ENCODE measurements around the gene MLLT3.

Gene MLLT3

DNA sequence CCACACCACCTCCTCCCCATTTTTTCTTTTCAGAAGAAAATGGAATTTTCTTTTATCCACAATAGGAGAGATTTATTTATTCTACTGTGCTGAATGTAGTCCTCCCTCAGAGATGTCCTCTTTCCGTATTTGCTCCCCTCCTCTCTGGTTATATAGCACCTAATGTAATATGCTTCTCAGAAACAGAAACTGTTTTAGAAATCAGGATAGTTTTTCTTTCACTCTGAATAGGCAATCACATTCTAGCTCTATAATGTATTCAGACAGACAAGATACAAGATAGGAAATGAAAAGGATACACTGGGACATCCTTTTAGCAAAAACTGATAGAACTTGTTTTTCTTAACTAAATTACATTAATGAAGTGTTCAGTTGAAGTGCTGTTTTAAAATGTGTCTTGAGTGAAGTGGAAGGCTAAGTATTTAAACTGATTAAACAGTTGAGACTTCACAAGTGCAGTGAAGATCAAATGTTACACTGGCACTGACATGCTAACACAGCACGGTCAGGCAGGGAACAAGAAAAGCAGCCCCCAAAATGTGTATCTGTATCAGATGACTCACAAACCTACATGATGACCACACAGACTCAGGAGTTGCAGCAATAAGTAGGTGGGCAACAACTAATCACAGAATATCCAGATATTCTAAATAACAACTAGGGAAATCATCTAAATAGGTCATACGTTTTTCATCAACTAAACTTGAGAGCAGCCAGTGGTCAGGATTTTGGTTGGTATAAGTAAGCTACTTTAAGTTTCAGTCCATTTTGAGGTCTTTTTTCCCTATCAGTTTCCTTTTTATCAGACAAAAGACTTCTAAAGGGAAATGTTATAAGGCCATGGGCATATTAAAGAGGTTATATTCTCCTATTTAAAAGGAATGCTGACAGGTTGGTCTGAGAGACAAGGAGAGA is 260.4 kb downstream of the MLLT3 start:
- Histone ChIP-seq H3K9ac (no peak overlapping the region), H3K79me2 (ENCODE audit: insufficient read depth, low read depth) (no peaks in the 10 kb centered on the region), H3K4me1 (ENCODE audit: low read depth, poor library complexity, severe bottlenecking) (no peaks in the 10 kb centered on the region), H3K4me2 (no peak overlapping the region), H3K27ac (no peak overlapping the region), H3K27me3 (ENCODE audit: insufficient read depth, low read depth) (no peaks in the 10 kb centered on the region), H2AFZ (ENCODE audit: low read depth) (no peak overlapping the region), H4K20me1 (ENCODE audit: insufficient read depth) (no peaks in the 10 kb centered on the region), H3K4me3 (IDR thresholded peaks at IDR 0.05; ENCODE audit: insufficient read depth, low read depth, low read length) (no peak overlapping the region), H3K36me3 (ENCODE audit: insufficient read depth) (no peaks in the 10 kb centered on the region)
- TF ChIP-seq, protein P1, sequence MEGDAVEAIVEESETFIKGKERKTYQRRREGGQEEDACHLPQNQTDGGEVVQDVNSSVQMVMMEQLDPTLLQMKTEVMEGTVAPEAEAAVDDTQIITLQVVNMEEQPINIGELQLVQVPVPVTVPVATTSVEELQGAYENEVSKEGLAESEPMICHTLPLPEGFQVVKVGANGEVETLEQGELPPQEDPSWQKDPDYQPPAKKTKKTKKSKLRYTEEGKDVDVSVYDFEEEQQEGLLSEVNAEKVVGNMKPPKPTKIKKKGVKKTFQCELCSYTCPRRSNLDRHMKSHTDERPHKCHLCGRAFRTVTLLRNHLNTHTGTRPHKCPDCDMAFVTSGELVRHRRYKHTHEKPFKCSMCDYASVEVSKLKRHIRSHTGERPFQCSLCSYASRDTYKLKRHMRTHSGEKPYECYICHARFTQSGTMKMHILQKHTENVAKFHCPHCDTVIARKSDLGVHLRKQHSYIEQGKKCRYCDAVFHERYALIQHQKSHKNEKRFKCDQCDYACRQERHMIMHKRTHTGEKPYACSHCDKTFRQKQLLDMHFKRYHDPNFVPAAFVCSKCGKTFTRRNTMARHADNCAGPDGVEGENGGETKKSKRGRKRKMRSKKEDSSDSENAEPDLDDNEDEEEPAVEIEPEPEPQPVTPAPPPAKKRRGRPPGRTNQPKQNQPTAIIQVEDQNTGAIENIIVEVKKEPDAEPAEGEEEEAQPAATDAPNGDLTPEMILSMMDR (conservative IDR thresholded peaks at IDR 0.05; ENCODE audit: low read depth, low read length): no peak

DNA sequence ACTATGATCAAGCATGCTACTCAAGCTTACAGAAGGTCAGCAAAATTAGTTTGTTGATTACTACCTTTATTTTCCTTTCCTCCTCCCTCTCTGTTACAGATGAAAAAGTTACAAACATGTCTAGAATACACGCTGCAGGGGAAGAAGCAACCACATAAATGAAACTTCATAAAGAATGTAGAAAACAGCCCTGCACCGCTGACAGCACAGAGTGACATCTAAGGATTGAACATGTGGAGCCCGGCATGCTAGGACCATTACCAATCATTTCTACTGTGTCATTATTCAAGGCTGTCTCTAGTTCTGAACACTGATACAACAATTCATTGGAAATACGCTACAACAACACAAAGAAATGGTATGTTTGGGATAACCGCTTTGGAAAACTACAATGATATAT is 261.1 kb downstream of the MLLT3 start:
- no peak overlapping the region for H3K27ac ChIP-seq
- H3K4me3 ChIP-seq (IDR thresholded peaks at IDR 0.05; ENCODE audit: insufficient read depth, low read depth, low read length): no peak overlapping the region
- H3K9ac ChIP-seq: no peak overlapping the region
- no peaks in the 10 kb centered on the region for H4K20me1 ChIP-seq (ENCODE audit: insufficient read depth)
- no peaks in the 10 kb centered on the region for H3K36me3 ChIP-seq (ENCODE audit: insufficient read depth)
- H3K79me2 ChIP-seq (ENCODE audit: insufficient read depth, low read depth): no peaks in the 10 kb centered on the region
- no peak overlapping the region for H2AFZ ChIP-seq (ENCODE audit: low read depth)
- no peaks in the 10 kb centered on the region for H3K4me1 ChIP-seq (ENCODE audit: low read depth, poor library complexity, severe bottlenecking)
- H3K27me3 ChIP-seq (ENCODE audit: insufficient read depth, low read depth): no peaks in the 10 kb centered on the region
- no peak overlapping the region for H3K4me2 ChIP-seq
- TF ChIP-seq, protein P1 (conservative IDR thresholded peaks at IDR 0.05; ENCODE audit: low read depth, low read length): no peak

DNA sequence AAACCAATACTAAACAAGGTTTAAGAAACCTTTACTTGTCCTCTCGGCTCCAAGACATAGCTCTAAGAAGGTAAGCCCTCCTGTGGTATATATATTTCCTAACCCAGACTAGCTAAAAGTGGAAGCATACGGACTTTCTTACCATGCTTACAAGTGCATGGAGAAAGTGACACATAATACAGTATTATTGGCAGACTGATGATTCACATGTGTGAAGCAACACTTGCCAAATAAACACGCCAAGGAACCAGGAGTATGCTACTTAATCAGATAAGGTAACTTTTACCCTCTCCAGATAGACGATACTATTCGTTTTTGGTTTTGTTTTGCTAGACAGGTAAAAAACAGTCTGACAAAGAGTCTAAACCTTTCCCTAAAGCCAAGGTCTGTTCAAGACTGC is 264.1 kb downstream of the MLLT3 start:
- no peak overlapping the region for H3K27ac ChIP-seq

DNA sequence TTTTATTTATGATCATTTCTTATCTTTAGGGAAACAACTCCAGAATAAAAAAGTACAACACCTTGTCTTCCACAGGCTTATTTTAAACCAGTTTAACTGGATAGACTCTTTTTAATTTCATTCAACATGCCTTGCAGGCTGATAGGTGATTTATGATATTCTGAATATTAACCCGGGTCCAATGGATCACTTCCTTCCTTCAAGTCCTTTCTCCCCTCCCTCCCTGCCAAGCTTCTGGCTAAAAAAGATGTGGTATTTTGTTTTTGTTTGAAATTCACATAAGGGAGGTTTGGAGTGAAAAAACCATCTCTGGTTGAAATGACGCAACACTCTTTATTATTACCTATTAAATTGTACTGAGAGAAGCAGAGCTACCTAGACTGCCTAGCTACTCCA is 265.3 kb downstream of the MLLT3 start:
- Histone ChIP-seq H4K20me1 (ENCODE audit: insufficient read depth) (no peaks in the 10 kb centered on the region), H3K79me2 (ENCODE audit: insufficient read depth, low read depth) (no peaks in the 10 kb centered on the region), H3K4me1 (ENCODE audit: low read depth, poor library complexity, severe bottlenecking) (peaks cover 9% of the 10 kb centered on the region), H3K27me3 (ENCODE audit: insufficient read depth, low read depth) (no peaks in the 10 kb centered on the region), H3K4me2 (no peak overlapping the region), H3K36me3 (ENCODE audit: insufficient read depth) (no peaks in the 10 kb centered on the region), H3K9ac (no peak overlapping the region), H2AFZ (ENCODE audit: low read depth) (no peak overlapping the region), H3K27ac (no peak overlapping the region), H3K4me3 (IDR thresholded peaks at IDR 0.05; ENCODE audit: insufficient read depth, low read depth, low read length) (no peak overlapping the region)
- TF ChIP-seq, protein P1 (conservative IDR thresholded peaks at IDR 0.05; ENCODE audit: low read depth, low read length): no peak

More for the DNA sequence above, 264.1 kb downstream of the MLLT3 start:
- H3K4me2 ChIP-seq: no peak overlapping the region
- no peaks in the 10 kb centered on the region for H3K27me3 ChIP-seq (ENCODE audit: insufficient read depth, low read depth)
- peaks cover 9% of the 10 kb centered on the region for H3K4me1 ChIP-seq (ENCODE audit: low read depth, poor library complexity, severe bottlenecking)
- no peaks in the 10 kb centered on the region for H3K36me3 ChIP-seq (ENCODE audit: insufficient read depth)
- no peaks in the 10 kb centered on the region for H3K79me2 ChIP-seq (ENCODE audit: insufficient read depth, low read depth)
- H4K20me1 ChIP-seq (ENCODE audit: insufficient read depth): no peaks in the 10 kb centered on the region
- H3K9ac ChIP-seq: no peak overlapping the region
- TF ChIP-seq, protein P1 (conservative IDR thresholded peaks at IDR 0.05; ENCODE audit: low read depth, low read length): no peak
- no peak overlapping the region for H3K4me3 ChIP-seq (IDR thresholded peaks at IDR 0.05; ENCODE audit: insufficient read depth, low read depth, low read length)
- H2AFZ ChIP-seq (ENCODE audit: low read depth): no peak overlapping the region
